Astrocyte of the cerebellum (primary cell): ENCODE data around the gene ETHE1.
A peak's percentile ranks its signal among the peaks of the same experiment; 100 is the strongest.

Experiments
- DNase-seq: peaks from one replicate; pipeline ENCODE4 v3.0.0-alpha.2; 2011; ENCODE audit warnings: low read depth
- H3K4me3 ChIP-seq: 2 replicates; pipeline ENCODE4 v1.5.1; 2011; ENCODE audit warnings: mild to moderate bottlenecking, low read depth, low read length, moderate library complexity
- in situ Hi-C: cut with HindIII; loops from 2 replicates; pipeline ENCODE4 v1.10.0; 2017; ENCODE audit warnings: low sequenced_read_pairs
- TF ChIP-seq, protein P1 (sequence below): IDR thresholded peaks from 2 replicates; pipeline ENCODE4 v1.5.1; 2012; ENCODE audit warnings: low read length, low read depth, moderate library complexity, mild to moderate bottlenecking; ENCODE audit errors: missing control alignments

ETHE1 gene, protein sequence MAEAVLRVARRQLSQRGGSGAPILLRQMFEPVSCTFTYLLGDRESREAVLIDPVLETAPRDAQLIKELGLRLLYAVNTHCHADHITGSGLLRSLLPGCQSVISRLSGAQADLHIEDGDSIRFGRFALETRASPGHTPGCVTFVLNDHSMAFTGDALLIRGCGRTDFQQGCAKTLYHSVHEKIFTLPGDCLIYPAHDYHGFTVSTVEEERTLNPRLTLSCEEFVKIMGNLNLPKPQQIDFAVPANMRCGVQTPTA

GRCh38 chr19:43526884-43527859, at the start of gene ETHE1:
ETHE1 (minus strand) TSS chr19:43527201; CDS start chr19:43527177, 24 bp downstream.
- no peak for DNase-seq
- TF ChIP-seq, protein P1, sequence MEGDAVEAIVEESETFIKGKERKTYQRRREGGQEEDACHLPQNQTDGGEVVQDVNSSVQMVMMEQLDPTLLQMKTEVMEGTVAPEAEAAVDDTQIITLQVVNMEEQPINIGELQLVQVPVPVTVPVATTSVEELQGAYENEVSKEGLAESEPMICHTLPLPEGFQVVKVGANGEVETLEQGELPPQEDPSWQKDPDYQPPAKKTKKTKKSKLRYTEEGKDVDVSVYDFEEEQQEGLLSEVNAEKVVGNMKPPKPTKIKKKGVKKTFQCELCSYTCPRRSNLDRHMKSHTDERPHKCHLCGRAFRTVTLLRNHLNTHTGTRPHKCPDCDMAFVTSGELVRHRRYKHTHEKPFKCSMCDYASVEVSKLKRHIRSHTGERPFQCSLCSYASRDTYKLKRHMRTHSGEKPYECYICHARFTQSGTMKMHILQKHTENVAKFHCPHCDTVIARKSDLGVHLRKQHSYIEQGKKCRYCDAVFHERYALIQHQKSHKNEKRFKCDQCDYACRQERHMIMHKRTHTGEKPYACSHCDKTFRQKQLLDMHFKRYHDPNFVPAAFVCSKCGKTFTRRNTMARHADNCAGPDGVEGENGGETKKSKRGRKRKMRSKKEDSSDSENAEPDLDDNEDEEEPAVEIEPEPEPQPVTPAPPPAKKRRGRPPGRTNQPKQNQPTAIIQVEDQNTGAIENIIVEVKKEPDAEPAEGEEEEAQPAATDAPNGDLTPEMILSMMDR = no peak
- in situ Hi-C loops = loop anchor here (5.0 kb wide), 1 partner anchor 80 kb away; no protein-coding TSS in a partner anchor
- H3K4me3 ChIP-seq = peak within 1 kb of the TSS; percentile 74

DNA sequence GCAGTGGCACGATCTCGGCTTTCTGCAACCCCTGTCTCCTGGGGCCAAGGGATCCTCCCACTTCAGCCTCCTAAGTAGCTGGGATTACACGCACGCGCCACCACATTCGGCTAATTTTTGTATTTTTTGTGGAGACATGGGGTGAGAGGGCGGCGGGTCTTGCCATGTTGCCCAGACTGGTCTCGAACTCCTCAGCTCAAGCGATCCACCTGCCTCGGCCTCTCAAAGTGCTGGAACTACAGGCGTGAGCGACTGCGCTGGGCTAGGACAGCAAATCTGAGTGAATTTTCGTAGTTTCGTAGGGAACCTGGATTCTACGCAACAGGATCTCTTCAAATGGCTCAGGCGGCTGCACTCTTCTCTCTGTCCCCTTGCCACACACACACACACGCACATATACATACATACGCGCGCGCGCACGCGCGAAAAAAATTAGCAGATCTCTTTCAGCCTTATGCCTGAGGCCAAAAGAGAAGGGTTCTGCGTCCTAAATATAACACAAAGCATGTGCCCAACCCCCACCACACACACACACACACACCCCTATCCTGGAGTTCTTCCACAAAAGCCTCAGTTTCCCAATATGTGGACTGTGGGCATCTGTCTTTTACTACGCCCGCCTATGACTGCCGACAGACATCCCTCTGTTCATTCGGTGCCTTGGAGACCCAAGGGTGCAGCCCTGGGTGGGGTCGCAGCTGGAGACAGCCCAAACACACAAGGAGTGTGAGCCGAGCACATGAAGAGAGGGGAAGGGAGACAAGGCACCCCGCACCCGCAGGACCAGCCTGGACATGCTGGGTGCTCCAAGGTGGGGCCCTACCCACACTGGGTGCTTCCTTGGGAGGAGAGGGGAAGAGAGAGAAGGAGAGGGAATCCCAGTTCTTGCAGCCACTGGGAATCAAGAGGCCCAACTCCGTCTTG, 49.2 kb upstream of the ETHE1 start:
- no peak for DNase-seq
- H3K4me3 ChIP-seq = peak overlapping the region; percentile 93
- TF ChIP-seq, protein P1 = no peak
- in situ Hi-C loops = no loop called here

GRCh38 chr19:43575156-43575950, 48.4 kb upstream of the ETHE1 start, which contains the start of the genes PINLYP and XRCC1:
PINLYP (plus strand) TSS chr19:43575801; CDS start chr19:43577192, 1,391 bp downstream.
XRCC1 (minus strand) TSS chr19:43575527; CDS start chr19:43575458, 69 bp downstream.
- in situ Hi-C loops = no loop called here
- peak; percentile 98 for DNase-seq
- TF ChIP-seq, protein P1 = no peak
- peak within 1 kb of the TSS; percentile 93 for H3K4me3 ChIP-seq

- DNase-seq = no peak
- peak overlapping the region; percentile 93 for H3K4me3 ChIP-seq
- in situ Hi-C loops = no loop called here
- TF ChIP-seq, protein P1 = no peak
Measured at GRCh38 chr19:43574424-43575155, 47.6 kb upstream of the ETHE1 start.

GRCh38 chr19:43572171-43572588, 45.2 kb upstream of the ETHE1 start:
- in situ Hi-C loops = no loop called here
- no peak for DNase-seq
- H3K4me3 ChIP-seq = no peak overlapping the region
- TF ChIP-seq, protein P1 = no peak
